Loucy (cell line): ENCODE data around the gene CFAP210.

Experiments used
- H2AFZ ChIP-seq: fragments of 200-600 bp; sonication (generic); 2 replicates; pipeline ENCODE4 v1.6.0; 2016; ENCODE audit warnings: antibody characterized with exemption, mild to moderate bottlenecking, low read length, moderate library complexity
- H3F3A ChIP-seq: fragments of 200-600 bp; 2 replicates; pipeline ENCODE4 v1.6.0; 2016; ENCODE audit warnings: antibody characterized with exemption, low read depth, mild to moderate bottlenecking
- H3K27me3 ChIP-seq: fragments of 200-600 bp; sonication (generic); 2 replicates; pipeline ENCODE4 v1.6.1; 2014; ENCODE audit warnings: low read length, mild to moderate bottlenecking; ENCODE audit not compliant: insufficient read depth, poor library complexity, severe bottlenecking
- H3K36me3 ChIP-seq: fragments of 200-600 bp; sonication (generic); 2 replicates; pipeline ENCODE4 v1.6.1; 2016; ENCODE audit warnings: low read length; ENCODE audit not compliant: insufficient read depth
- H3K4me1 ChIP-seq: fragments of 200-600 bp; sonication (generic); 2 replicates; pipeline ENCODE4 v1.5.1; 2014; ENCODE audit warnings: low read length, mild to moderate bottlenecking; ENCODE audit not compliant: insufficient read depth, poor library complexity, severe bottlenecking
- H3K4me2 ChIP-seq: fragments of 200-600 bp; sonication (generic); 2 replicates; pipeline ENCODE4 v1.6.0; 2014; ENCODE audit warnings: antibody characterized with exemption, low read length, low read depth, mild to moderate bottlenecking; ENCODE audit not compliant: poor library complexity, severe bottlenecking
- H3K4me3 ChIP-seq: fragments of 200-600 bp; sonication (generic); 2 replicates; pipeline ENCODE4 v1.5.1; 2014; ENCODE audit warnings: low read length, mild to moderate bottlenecking, mixed read lengths; ENCODE audit not compliant: poor library complexity, severe bottlenecking
- H3K79me2 ChIP-seq: fragments of 200-600 bp; sonication (generic); 2 replicates; pipeline ENCODE4 v1.6.1; 2014; ENCODE audit warnings: low read length; ENCODE audit not compliant: insufficient read depth
- H3K9ac ChIP-seq: fragments of 200-600 bp; sonication (generic); 2 replicates; pipeline ENCODE4 v1.6.0; 2014; ENCODE audit warnings: mild to moderate bottlenecking, low read depth, low read length, moderate library complexity; ENCODE audit not compliant: poor library complexity, severe bottlenecking
- H3K9me2 ChIP-seq: fragments of 200-600 bp; sonication (generic); replicated peaks from 2 replicates; pipeline ENCODE4 v1.6.1; 2016; ENCODE audit warnings: low read depth, low read length, mixed read lengths
- H3K9me3 ChIP-seq: fragments of 200-600 bp; sonication (generic); 2 replicates; pipeline ENCODE4 v1.6.1; 2014; ENCODE audit warnings: mild to moderate bottlenecking, antibody characterized with exemption, low read length, low read depth; ENCODE audit not compliant: insufficient read depth
- H4K20me1 ChIP-seq: fragments of 200-600 bp; sonication (generic); 2 replicates; pipeline ENCODE4 v1.6.0; 2014; ENCODE audit warnings: antibody characterized with exemption, low read length, mild to moderate bottlenecking; ENCODE audit not compliant: insufficient read depth, poor library complexity, severe bottlenecking
- EZH2phosphoT487 ChIP-seq: fragments of 200-600 bp; IDR thresholded peaks from 2 replicates; pipeline ENCODE4 v1.6.1; 2018; ENCODE audit warnings: antibody characterized with exemption, mild to moderate bottlenecking, moderate library complexity, borderline replicate concordance
- TF ChIP-seq, protein P1 (sequence below): fragments of 200-600 bp; sonication (generic); conservative IDR thresholded peaks from 2 replicates; pipeline ENCODE4 v1.5.1; 2014; ENCODE audit warnings: mild to moderate bottlenecking, antibody characterized with exemption, low read length

CFAP210 gene

GRCh38 chr2:169670215-169670651 lies 24.0 kb downstream of the CFAP210 start:
- H4K20me1 ChIP-seq = no peaks in the 10 kb centered on the region
- no peaks in the 10 kb centered on the region for H3F3A ChIP-seq
- no peaks in the 10 kb centered on the region for H3K79me2 ChIP-seq
- H3K9me3 ChIP-seq = no peaks in the 10 kb centered on the region
- no peaks in the 10 kb centered on the region for H3K36me3 ChIP-seq
- H2AFZ ChIP-seq = no peak overlapping the region
- no peaks in the 10 kb centered on the region for H3K9me2 ChIP-seq
- no peak overlapping the region for H3K4me3 ChIP-seq
- H3K27me3 ChIP-seq = no peaks in the 10 kb centered on the region
- no peak overlapping the region for H3K4me2 ChIP-seq
- peaks cover 9% of the 10 kb centered on the region for H3K4me1 ChIP-seq
- no peak overlapping the region for H3K9ac ChIP-seq
- TF ChIP-seq, protein P1, sequence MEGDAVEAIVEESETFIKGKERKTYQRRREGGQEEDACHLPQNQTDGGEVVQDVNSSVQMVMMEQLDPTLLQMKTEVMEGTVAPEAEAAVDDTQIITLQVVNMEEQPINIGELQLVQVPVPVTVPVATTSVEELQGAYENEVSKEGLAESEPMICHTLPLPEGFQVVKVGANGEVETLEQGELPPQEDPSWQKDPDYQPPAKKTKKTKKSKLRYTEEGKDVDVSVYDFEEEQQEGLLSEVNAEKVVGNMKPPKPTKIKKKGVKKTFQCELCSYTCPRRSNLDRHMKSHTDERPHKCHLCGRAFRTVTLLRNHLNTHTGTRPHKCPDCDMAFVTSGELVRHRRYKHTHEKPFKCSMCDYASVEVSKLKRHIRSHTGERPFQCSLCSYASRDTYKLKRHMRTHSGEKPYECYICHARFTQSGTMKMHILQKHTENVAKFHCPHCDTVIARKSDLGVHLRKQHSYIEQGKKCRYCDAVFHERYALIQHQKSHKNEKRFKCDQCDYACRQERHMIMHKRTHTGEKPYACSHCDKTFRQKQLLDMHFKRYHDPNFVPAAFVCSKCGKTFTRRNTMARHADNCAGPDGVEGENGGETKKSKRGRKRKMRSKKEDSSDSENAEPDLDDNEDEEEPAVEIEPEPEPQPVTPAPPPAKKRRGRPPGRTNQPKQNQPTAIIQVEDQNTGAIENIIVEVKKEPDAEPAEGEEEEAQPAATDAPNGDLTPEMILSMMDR = no peak
- no peak for TF ChIP-seq EZH2phosphoT487

- TF ChIP-seq EZH2phosphoT487 = no peak
- TF ChIP-seq, protein P1 = no peak
- no peaks in the 10 kb centered on the region for H3K36me3 ChIP-seq
- H3F3A ChIP-seq = no peaks in the 10 kb centered on the region
- H3K4me1 ChIP-seq = peaks cover 17% of the 10 kb centered on the region
- H3K4me2 ChIP-seq = no peak overlapping the region
- no peaks in the 10 kb centered on the region for H3K9me2 ChIP-seq
- H3K79me2 ChIP-seq = no peaks in the 10 kb centered on the region
- no peaks in the 10 kb centered on the region for H4K20me1 ChIP-seq
- no peak overlapping the region for H3K4me3 ChIP-seq
- H2AFZ ChIP-seq = peak overlapping the region; percentile 16; the same call in 1 of the 2 replicates
- H3K27me3 ChIP-seq = no peaks in the 10 kb centered on the region
- no peaks in the 10 kb centered on the region for H3K9me3 ChIP-seq
- H3K9ac ChIP-seq = no peak overlapping the region
Observed at GRCh38 chr2:169667583-169667982, 26.6 kb downstream of the CFAP210 start.

DNA sequence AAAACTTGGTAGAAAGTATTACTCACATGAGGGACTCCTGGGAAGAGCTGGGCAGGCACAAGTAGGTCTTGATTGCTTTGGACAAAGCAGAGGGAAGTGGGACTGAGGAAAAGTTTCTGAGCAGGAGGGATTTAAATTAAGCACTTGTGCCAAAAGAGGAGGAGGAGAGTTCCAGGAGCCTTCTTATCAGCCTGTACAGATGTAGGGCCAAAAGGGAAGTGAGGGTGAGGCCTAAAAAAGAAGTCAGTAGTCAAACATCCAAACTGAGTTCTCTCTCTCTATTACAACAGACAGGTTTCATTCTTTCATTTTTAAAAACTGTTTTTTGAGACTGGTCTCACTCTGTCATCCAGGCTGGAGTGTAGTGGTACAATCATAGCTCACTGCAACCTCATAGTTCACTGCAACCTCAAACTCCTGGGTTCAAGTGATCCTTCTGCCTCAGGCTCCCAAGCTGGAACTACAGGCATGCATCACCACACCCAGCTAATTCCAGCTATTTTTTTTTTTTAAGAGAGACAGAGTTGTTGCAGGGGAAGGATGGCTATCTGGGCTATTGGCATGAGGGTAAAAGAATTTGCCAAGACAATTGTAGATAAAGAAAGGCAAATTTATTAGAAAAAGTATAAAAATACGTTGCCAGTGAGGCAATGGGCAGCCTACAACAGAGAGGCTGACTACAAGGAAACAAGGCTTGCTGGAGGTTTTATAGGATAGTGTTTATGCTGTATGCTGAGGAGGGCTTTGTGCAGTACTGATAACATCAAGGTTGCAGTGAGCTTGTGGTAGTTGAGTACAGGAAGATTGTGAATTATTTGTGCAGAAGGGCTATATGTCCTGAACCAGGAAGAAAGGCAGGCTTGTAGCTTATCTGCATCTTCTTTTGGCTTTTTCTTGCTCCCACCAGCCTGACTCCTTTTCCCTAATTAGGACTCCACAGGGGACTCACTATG lies 29.0 kb downstream of the CFAP210 start:
- Histone ChIP-seq H3K4me2 (peak overlapping the region; percentile 70), H2AFZ (peak overlapping the region; percentile 66), H3K79me2 (no peaks in the 10 kb centered on the region), H3K9me3 (no peaks in the 10 kb centered on the region), H3K9me2 (no peaks in the 10 kb centered on the region), H3K4me1 (peaks cover 27% of the 10 kb centered on the region), H3K36me3 (no peaks in the 10 kb centered on the region), H3K27me3 (no peaks in the 10 kb centered on the region), H3K4me3 (peak overlapping the region; percentile 55), H3K9ac (peak overlapping the region; percentile 64), H3F3A (no peaks in the 10 kb centered on the region), H4K20me1 (no peaks in the 10 kb centered on the region)
- TF ChIP-seq, protein P1 = no peak
- TF ChIP-seq EZH2phosphoT487 = no peak
